DMS79 treated with DMSO at 0.1 percent for 48 hours (cell line): ENCODE measurements around the gene DNM3.

ENCODE experiments used
- DNase-seq: peaks from one replicate; lab custom pipeline; 2025; lab: John Stamatoyannopoulos, UW

Gene DNM3

DNA sequence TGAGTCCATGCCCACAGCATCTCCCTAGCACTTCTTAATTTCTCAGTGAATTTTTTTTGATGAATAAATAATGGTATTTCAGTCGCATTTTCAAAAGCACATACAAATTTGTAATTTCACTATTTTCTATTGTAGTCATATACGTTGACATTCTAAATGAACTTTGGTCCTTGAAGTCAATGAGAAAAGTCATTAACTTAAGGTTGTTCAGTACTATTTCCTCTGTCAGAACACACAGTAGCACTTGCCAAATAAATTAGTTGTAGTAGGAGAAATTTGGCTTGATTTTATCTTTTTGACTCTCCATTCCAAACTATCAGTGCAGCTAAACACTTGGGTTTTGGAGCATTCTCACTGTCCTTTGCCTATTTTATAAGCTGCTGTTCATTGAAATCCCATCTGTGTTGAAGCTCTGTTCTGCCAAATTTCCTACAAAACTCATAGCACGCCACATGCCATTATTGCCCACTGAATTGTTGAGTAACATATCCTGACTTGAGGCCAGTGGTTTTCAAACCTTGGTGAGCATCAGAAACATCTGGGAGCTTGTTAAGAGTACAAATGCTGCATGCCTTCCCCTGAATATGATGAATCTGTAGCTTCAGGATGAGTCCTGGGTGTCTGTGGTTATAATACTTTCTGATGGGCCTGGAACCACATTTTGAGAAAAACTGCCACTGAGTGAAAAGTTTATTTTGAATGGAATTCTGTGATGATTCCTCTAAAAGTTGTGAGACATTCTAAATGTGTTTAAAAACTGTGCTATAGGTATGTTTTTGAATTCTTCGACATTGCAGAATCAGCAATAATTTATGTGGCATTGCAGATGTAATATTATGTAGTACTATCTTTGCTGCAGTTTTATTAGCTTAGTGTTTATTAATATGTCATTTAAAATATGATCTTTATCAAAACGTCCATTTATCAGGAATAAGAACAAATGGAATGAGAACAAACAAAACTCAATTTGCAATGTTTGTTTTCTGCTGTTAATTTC is 78.9 kb downstream of the DNM3 start:
- DNase-seq: no peak

DNA sequence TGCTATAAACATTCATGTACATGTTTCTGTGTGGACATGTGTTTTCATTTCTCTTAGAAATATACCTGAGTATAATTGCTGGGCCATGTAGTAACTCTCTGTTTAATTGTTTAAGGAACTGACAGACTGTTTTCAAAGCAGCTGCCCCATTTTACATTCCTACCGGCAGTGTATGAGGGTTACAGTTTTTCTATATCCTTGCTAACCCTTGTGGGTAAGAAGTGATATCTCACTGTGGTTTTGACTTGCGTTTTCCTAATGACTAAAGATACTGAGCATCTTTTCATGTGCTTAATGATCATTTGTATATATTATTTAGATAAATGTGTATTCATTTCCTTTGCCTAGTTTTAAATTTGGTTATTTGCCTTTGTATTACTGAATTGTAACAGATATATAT is 81.7 kb downstream of the DNM3 start:
- no peak for DNase-seq

- DNase-seq: no peak
Observed at GRCh38 chr1:171929121-171929520, 87.8 kb downstream of the DNM3 start.

GRCh38 chr1:171931752-171932151 is 90.5 kb downstream of the DNM3 start:
- DNase-seq: no peak

DNA sequence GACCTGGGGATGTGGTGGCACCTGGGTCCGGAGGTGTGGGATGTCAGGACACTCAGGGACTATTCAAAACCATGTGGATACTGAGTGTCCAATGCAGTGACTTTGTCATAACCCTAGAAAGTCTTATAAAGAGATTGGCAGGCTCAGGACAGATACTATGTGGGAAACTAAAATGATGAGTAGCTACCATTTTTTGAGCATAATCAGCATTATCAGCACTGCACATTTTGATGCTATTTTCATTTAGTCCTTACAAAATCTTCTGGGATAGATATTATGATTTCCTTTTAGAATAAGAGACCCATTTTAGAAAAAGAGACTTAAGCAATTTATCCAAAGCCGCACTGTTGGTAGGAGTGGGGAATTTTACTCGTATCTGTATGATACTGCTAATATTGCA is 93.4 kb downstream of the DNM3 start:
- no peak for DNase-seq

- DNase-seq: no peak
Observed at GRCh38 chr1:171935086-171935485, 93.8 kb downstream of the DNM3 start.

DNA sequence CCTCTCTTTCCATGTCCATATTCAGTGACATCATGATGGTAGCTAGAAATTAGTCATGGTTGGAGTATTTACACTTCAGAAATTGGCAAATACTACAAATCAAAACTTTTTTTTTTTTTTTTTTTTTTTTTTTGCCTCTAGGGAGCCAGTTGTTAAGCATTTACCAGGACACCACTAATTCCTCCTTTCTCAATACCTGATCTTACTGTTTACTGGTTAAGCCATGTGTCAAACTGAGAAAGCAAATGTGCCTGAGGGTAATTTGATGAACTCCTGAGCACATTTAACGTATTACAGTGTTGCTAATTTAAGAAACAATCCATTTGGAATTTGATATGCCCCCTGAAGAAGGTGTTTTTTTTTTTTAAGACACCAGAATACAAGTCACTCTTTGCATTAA is 94.4 kb downstream of the DNM3 start:
- DNase-seq: no peak

GRCh38 chr1:171937938-171938337 is 96.6 kb downstream of the DNM3 start:
- no peak for DNase-seq

- no peak for DNase-seq
Observed at GRCh38 chr1:171939740-171940139, 98.4 kb downstream of the DNM3 start.

DNA sequence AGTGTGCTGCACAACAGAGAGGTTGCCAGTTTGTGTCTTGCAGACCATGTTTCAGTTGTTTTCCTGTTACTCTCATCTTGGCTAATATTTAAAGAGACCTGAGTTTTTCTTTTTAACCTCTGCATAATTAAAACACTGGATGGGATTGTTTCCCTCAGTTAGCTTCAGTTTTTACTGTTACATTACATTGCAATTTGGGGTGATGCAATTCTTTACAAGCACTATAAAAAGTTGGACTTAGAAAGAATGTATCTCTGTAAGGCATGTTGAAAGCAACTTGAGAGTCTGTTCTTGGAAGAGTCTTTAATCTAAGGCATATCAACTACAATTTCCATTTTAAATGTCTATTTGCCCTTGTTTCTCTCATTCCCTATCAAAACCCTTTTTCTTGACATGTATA is 99.1 kb downstream of the DNM3 start:
- DNase-seq: no peak

DNA sequence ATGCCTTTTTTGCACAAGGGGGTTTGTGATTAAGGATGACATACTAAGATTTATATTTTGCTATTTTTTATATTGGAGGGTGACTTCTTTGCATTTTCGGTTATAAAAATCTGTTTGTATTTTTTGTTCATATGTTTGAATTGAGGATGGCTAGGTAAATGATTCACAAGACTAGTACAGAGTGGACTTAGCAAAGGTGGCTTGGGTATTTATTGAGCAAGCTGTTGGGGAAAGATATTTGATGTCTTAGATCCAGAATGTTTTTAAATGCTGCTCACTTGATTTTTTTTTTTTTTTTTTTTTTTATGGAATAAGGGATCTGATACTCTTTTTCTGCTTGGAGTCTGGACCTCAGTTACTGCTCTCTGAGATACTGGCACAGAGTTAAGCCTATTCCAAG is 100.6 kb downstream of the DNM3 start:
- DNase-seq: no peak

- no peak for DNase-seq
Observed at GRCh38 chr1:171943973-171944561, 102.8 kb downstream of the DNM3 start.

DNA sequence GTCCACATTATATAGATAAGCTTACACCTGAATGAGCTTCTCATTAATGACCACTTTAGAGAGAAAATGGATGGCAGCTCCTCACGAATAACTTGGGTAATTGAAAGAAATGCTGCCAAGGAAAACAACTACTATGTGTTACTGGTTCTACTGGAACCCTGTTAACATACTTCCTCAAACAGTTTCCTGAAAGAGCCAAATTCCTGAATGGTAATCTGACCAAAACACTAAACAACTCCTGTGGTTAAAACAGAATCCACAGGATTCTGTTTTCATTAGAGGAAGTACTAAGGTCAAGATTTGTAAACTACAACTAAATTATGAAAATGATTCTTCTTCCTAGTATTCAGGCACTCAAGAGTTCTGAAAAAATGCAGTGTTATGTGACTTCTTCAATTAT is 107.2 kb downstream of the DNM3 start:
- DNase-seq: no peak

- no peak for DNase-seq
Observed at GRCh38 chr1:171949316-171949715, 108.0 kb downstream of the DNM3 start.

- no peak for DNase-seq
Observed at GRCh38 chr1:171953835-171954234, 112.5 kb downstream of the DNM3 start.

DNA sequence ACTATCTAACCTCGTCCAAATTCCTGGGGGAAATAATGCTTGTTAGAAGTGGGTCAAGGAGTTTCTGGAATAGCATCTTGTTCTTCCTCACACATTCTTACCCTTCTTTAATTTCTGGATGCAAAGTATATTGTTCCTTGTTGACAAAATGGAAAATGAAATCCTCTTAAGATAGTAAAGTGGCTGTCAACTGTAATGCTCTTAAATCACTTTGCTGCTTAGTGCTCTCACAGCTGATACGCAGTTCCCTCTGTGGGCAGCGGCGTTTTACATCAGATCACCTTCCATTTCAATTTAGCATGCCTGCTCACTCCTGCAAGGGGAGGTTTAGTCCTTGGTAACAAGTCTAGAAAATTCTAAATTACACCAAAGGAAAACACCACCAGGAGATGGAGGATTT is 113.1 kb downstream of the DNM3 start:
- DNase-seq: no peak

DNA sequence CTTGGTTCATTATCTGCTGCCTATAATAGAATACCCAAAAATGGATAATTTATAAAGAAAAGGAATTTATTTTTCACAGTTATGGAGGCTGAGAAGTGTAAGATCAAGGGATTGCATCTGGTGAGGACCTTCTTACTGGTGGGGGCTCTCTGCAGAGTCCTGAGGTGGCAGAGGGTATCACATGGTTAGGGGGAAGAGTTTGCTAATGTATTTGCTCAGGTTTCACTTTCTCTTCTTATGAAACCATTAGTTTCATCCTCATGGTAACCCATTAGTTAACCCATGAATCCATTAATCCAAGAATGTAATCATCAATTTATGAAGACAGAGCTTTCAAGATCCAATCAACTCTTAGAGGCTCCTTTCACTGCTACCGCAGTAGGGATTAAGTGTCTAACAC is 120.6 kb downstream of the DNM3 start:
- no peak for DNase-seq

- no peak for DNase-seq
Observed at GRCh38 chr1:171963762-171964161, 122.5 kb downstream of the DNM3 start.

GRCh38 chr1:171965777-171966176 is 124.5 kb downstream of the DNM3 start:
- DNase-seq: no peak

DNA sequence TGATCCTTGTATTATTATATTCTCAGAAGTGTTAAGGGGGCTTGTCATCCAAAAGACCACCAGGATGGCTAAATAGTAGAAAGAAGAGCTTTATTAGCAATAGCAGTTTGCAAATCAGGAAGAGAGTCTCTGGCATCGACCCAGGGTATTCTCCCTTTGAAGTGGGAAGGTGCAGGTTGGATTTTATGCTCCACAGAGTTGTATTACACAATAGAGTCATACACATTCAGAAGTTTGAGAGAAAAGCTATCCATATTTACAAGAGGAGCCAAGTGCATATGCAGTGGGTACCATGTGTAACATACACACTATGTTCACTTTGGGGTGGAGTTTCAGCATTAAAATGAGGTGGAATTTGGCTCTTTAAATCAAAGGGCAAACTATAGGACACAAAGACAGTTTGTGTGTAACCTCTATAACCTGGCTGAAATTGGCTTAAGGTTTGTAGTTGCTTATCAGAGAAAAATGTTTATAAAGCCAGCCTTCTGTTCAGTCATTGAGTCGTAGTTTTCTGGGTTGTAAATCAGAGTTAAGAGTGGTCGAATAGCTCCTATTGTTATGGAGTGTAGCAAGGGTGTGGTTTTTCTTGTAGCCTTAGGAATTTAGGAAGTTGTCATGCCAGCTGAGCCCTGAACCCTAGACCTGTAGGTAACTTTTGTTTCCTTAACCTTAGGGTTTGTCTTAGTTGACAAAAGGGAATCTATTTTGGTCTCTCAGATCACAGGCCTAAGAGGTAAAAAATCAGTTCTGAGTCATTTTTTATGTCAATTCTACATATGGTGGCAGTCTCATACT is 125.3 kb downstream of the DNM3 start:
- DNase-seq: no peak

DNA sequence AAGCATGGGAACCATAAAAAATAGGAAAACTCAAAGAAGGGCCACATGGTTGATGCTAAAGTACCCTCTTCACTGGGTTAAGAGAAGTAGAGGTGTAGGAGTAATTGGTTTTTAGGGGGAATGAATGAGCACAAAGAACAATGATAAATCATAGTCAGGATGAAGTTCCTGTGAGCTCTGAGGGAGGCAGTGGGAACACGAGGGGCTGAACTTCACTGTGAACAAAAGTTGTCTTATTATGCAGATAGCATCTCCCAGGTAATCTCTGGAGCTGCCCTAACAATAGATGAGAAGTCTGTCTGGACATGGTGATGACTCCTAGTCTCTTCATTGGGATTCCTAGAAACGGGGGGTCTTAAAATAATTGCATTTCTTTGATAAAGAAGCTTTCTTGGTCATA is 127.9 kb downstream of the DNM3 start:
- DNase-seq: no peak

- no peak for DNase-seq
Observed at GRCh38 chr1:171969813-171970212, 128.5 kb downstream of the DNM3 start.

DNA sequence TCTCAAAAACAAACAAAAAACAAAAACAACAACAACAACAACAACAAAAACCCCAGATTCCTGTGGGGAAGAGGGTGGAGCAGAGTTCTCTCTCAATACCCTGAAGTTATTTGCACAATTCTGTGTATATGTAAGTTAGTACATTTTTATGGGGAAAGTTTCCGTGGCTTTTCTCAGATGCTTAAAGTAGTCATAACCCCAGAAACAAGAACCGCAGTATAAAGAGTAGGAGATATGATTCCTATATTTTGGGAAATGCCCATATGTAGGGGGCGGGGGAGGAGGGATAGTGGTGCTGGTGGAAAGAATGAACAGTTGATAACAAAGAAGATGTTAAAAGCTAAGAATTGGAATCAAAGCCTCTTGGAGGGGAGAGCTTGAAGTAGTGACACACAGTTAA is 131.5 kb downstream of the DNM3 start:
- no peak for DNase-seq
